Testis (tissue), 2 donors: ENCODE measurements around the gene TEX50.
"Not testable (repeated sequence)": the region's sequence is repeated elsewhere in the genome, so short reads cannot be mapped to it uniquely, and the experiment has no call there.

Experiments
- CTCF ChIP-seq, 3 experiments: fragments of 450-650 bp in 2 of 3; fragments of 200-600 bp in 1 of 3; sonication (generic) in 1 of 3; IDR thresholded peaks; one replicate each; pipeline ENCODE4 v1.5.1; 2016 to 2019; ENCODE audit warnings: antibody characterized with exemption in 3 of 3, mild to moderate bottlenecking in 2 of 3, moderate library complexity in 1 of 3
- POLR2A ChIP-seq: fragments of 450-650 bp; IDR thresholded peaks from one replicate; pipeline ENCODE4 v1.6.1; 2017; ENCODE audit warnings: antibody characterized with exemption, mild to moderate bottlenecking, moderate library complexity

GRCh38 chr1:173613086-173613485, 22.1 kb upstream of the TEX50 start:
- not testable (repeated sequence) for TF ChIP-seq CTCF (IDR thresholded peaks at IDR 0.05); POLR2A
